Right ventricle myocardium inferior (tissue), 1 donor: ENCODE data around the gene DNASE1. TPM values are rescaled to one million over a fixed set of nuclear protein-coding genes. Genes with fewer than 3 reads are reported as not detected.
"Not testable (repeated sequence)": the region's sequence is repeated elsewhere in the genome, so short reads cannot be mapped to it uniquely, and the experiment has no call there.

Experiments used
- ATAC-seq: fragments of 200-7000 bp; cut with Tn5 transposase; one replicate; pipeline ENCODE4 v1.9.1; 2020; ENCODE audit warnings: mild to moderate bottlenecking, moderate library complexity
- DNase-seq: peaks from one replicate; pipeline ENCODE4 v3.0.0; 2021; ENCODE audit errors: missing footprints
- intact Hi-C: fragments of 100-400 bp; cut with DNase I; formaldehyde crosslinking; loops from one replicate; pipeline ENCODE4 v1.11.0; 2022
- long read RNA-seq: library from polyadenylated mRNA; unstranded; transcript quantifications from one replicate; pipeline ENCODE4 v2.0.0, GENCODE V29; 2021
- total RNA-seq: library from RNA; stranded (reverse); fragmentation: NEBNext Ultra II Directional; extraction: Animal tissue kit (Norgen Biotek cat#: 25700); gene quantifications from one replicate; pipeline ENCODE4 v1.2.1, GENCODE V29; 2021
- donor health status: DM: no; HTN: yes; CAD: no; lungs with severe emphysema.

The DNASE1 gene, protein sequence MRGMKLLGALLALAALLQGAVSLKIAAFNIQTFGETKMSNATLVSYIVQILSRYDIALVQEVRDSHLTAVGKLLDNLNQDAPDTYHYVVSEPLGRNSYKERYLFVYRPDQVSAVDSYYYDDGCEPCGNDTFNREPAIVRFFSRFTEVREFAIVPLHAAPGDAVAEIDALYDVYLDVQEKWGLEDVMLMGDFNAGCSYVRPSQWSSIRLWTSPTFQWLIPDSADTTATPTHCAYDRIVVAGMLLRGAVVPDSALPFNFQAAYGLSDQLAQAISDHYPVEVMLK
- 7.5 TPM for total RNA-seq
- long read RNA-seq, partial matches to known transcripts, result 0 of 4 reads
- long read RNA-seq, other reads (novel, unspliced or antisense), result 4 of 4 reads

- intact Hi-C loops, result no loop called here
- DNase-seq (no peak), ATAC-seq (peak; percentile 51)
Measured at GRCh38 chr16:3654249-3654991, at the start of gene DNASE1. Gene DNASE1, plus strand, starts transcription at chr16:3654691. Its CDS starts 683 bp downstream, at chr16:3655374.

DNA sequence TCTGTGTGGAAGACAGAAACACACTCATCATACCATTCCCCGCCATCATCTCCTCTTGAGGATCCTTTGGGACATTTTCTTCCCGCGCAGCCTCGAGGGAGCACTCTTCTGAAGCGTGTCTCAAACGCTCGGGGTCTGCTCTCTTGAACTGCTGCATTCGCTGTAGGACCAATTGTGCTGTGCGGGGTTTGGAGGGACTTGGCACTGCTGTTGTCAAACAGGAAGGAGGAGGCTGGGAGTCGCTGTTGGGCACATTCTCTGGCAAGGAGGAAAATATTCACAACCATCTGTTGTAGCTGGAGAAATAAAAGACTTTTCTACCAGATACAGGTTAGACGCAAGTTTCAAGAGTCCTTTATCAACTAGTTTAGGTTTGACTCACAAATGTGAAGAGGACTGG is 48.0 kb upstream of the DNASE1 start:
- intact Hi-C loops, result no loop called here
- DNase-seq, result no peak
- ATAC-seq, result no peak

- DNase-seq, result no peak
- no peak for ATAC-seq
- intact Hi-C loops, result no loop called here
Measured at GRCh38 chr16:3607161-3607560, 47.3 kb upstream of the DNASE1 start.

DNA sequence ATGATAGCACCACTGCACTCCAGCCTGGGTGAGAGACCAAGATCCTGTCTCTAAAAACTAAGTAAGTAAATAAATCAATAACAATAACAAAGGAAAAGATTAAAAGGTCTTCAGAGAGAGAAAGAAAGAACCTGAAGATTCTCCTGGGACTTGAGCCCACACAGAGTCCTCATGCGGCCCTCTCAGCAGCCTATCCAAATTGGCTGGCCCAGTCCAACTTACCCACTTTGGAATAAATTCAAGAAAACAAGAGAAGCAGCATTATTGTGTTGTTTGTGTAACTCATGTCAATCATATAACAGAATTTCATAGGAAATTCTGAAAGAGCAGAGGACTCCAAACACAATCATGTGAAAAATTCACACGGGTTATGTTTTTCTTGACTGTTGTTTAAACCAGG is 46.9 kb upstream of the DNASE1 start:
- ATAC-seq, result no peak
- no peak for DNase-seq
- intact Hi-C loops, result no loop called here

GRCh38 chr16:3608069-3608468 is 46.4 kb upstream of the DNASE1 start:
- no peak for DNase-seq
- ATAC-seq, result no peak
- intact Hi-C loops, result no loop called here

DNA sequence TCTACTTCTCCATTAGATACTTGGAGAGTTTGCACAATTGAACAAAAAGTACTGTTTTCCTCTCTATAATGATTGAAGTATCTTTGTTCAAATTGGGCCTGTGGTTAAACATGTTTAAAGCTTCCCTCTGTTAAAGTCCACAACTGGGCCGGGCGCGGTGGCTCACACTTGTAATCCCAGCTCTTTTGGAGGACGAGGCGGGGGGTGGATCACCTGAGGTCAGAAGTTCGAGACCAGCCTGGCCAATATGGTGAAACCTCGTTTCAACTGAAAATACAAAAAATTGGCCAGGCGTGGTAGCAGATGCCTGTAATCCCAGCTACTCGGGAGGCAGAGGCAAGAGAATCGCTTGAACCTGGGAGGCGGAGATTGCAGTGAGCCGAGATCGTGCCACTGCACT is 45.5 kb upstream of the DNASE1 start:
- intact Hi-C loops, ATAC-seq: not testable (repeated sequence)

DNA sequence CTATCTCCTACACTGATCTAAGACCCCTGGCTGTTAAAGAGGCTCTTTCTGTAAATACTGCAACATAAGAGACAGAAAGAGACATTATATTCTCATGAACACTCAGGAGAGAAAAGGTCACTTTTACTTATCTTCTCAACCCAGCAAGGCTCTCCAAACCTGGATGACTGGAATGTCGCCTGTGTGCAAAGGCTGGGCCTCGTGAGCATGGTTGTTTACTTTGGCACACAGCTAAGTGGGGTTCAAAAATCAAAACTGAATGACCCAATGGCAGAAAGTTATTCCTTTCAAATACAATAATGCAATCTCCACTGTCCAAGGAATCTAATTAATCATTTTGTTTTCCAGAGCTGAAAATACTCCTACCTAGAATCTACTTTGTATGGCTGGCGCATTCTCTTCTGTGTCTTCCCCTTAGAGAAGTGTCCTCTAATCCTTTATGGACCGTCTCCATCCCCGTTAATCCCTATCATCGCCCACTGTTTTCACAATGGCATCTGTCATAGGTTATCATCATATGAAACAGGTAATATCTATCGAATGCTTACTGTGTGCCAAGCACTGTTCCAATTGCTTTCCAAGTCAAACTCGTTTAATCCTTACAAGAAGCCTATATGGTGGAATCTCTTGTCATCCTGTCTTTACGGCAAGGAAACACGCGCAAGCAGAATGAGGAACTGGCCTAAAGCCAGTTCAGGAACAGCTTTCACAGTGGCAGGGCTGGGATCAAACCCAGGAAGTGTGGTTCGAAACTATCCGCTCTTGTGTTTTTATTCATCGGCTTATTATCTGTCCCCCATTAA is 44.4 kb upstream of the DNASE1 start:
- DNase-seq (no peak), ATAC-seq (no peak)
- intact Hi-C loops, result no loop called here

More for the DNA sequence above, 45.5 kb upstream of the DNASE1 start:
- DNase-seq, result not testable (repeated sequence)

- ATAC-seq (no peak), DNase-seq (no peak)
- intact Hi-C loops, result loop anchor here (1.0 kb wide), 1 partner anchor 83 kb away; no protein-coding TSS in a partner anchor
Measured at GRCh38 chr16:3610698-3611145, 43.8 kb upstream of the DNASE1 start.

GRCh38 chr16:3611146-3611975 is 43.1 kb upstream of the DNASE1 start, which contains the start of gene SLX4:
Gene SLX4, minus strand, starts transcription at chr16:3611606. Its CDS starts 2,642 bp downstream, at chr16:3608964.
- peak; percentile 98 for ATAC-seq
- intact Hi-C loops, result loop anchor here (1.0 kb wide), 1 partner anchor 84 kb away; no protein-coding TSS in a partner anchor
- peak; percentile 96 for DNase-seq

GRCh38 chr16:3612510-3613466 is 41.7 kb upstream of the DNASE1 start:
- no peak for ATAC-seq
- intact Hi-C loops, result no loop called here

GRCh38 chr16:3618769-3619141 is 35.7 kb upstream of the DNASE1 start:
- intact Hi-C loops, result no loop called here
- no peak for ATAC-seq
- DNase-seq, result no peak

More at GRCh38 chr16:3612510-3613466, 41.7 kb upstream of the DNASE1 start:
- DNase-seq, result no peak

- DNase-seq (no peak), ATAC-seq (no peak)
- intact Hi-C loops, result no loop called here
Measured at GRCh38 chr16:3623642-3624041, 30.8 kb upstream of the DNASE1 start.

DNA sequence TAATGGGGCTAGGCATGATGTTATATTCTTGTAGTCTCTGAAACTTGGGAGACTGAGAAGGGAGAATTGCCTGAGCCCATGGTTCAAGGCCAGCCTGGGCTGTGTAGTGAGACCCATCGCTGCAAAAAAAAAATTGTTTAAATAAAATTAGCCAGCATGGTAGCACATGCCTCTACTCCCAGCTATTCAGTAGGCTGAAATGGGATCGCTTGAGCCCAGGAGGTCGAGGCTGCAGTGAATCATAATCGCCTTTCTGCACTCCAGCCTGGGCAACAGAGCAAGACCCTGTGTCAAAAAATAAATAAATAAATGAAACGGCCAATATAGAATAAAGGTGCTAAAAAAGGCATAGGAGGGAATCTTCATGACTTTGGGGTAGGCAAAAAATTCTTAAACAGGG is 29.2 kb upstream of the DNASE1 start:
- no peak for ATAC-seq
- intact Hi-C loops, result no loop called here
- no peak for DNase-seq

- no peak for ATAC-seq
- intact Hi-C loops, result no loop called here
- no peak for DNase-seq
Measured at GRCh38 chr16:3625911-3626732, 28.4 kb upstream of the DNASE1 start.

DNA sequence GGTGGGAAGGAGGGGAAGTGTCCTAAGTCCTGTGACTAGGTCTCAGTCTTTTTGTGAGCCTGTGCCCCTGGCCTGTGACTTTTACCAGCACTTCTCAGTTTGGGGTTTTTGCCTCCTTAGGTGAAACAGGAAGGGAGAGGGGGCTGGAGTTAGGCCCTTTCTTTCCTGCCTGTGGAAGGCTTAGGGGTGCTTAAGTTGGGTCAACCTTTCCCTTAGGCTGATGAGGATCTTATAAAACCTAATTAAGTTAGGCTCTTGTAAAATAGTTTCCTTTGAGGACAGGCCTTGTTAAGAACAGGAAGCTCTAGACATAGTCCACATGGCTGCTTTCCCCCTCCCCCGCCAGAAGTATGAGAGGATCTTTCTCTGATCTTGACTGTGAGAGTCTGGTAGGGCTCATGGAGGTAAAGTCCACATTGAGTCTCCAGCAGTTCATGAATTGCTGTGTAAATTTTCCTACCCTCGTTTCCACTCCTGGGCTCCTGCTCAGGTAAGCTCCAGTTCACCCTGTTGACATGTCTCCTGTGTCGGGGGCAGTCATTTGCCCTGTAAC is 17.0 kb upstream of the DNASE1 start:
- intact Hi-C loops, result no loop called here
- DNase-seq (no peak), ATAC-seq (no peak)
